Measurements from ENCODE around the gene PNPLA1.
"Not testable (repeated sequence)": the region's sequence is repeated elsewhere in the genome, so short reads cannot be mapped to it uniquely, and the experiment has no call there.

Gene PNPLA1

DNA sequence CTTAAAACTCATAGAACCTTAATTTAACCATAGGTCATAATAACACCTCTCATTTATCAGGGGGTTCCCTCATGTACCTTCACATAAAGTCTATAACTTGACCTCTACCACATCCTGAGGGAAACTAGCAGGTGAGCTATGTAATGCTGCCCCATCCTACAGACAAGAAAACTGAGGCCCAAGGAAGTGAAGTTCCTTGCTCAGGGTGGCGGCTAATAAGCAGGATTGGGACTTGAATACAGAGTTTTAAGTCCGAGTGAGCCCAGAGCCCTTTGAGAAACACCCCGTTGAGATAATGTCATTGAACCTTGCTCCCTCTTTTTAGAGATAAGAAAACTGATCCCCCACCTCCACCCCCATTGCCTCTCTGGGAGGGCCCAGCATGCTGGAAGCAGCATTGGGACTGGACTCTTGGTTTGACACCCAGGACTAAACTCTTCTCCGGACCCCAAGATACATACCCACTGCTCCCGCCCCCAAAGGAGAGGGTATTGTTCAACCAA is 66.4 kb downstream of the PNPLA1 start:
- Histone ChIP-seq H3K36me3 (ENCODE audit: control insufficient read depth, insufficient read depth, low read length) (no peaks in the 10 kb centered on the region), H3K79me1 (ENCODE audit: low read length) (no peaks in the 10 kb centered on the region), H3K4me3 (ENCODE audit: low read length) (no peak overlapping the region), H3K18ac (ENCODE audit: low read length) (no peak overlapping the region), H2BK120ac (ENCODE audit: low read depth, low read length) (no peak overlapping the region), H3K23ac (ENCODE audit: low read length) (no peak overlapping the region), H3K4me2 (ENCODE audit: low read length) (no peak overlapping the region), H3K9ac (ENCODE audit: low read length) (no peak overlapping the region), H3K79me2 (ENCODE audit: control insufficient read depth, insufficient read depth, low read length) (no peaks in the 10 kb centered on the region), H2BK15ac (replicated peaks; ENCODE audit: low read depth) (no peak overlapping the region), H4K8ac (ENCODE audit: low read depth, low read length) (no peak overlapping the region), H3K4me1 (ENCODE audit: control insufficient read depth, low read depth, low read length) (no peaks in the 10 kb centered on the region), H2AK5ac (ENCODE audit: low read length) (no peak overlapping the region), H2BK5ac (ENCODE audit: low read length) (no peak overlapping the region), H3K56ac (ENCODE audit: low read length) (no peak overlapping the region), H3K27ac (ENCODE audit: low read depth, low read length) (no peak overlapping the region), H4K5ac (ENCODE audit: low read length) (no peak overlapping the region), H3K27me3 (ENCODE audit: insufficient read depth, low read length, poor library complexity) (peaks cover 3% of the 10 kb centered on the region), H3K4ac (ENCODE audit: low read depth, low read length) (no peak overlapping the region)
- no CpG with 5 or more reads among the region's 5 CpGs for WGBS (ENCODE audit: extremely low coverage, insufficient coverage, low lambda C conversion rate)
- no peak for DNase-seq

GRCh38 chr6:36336779-36337241 is 67.0 kb downstream of the PNPLA1 start, which contains the start of gene BNIP5:
Gene BNIP5, minus strand, starts transcription at chr6:36336888. Its CDS starts 6,198 bp downstream, at chr6:36330690.
- no peak for DNase-seq
- Histone ChIP-seq H2BK120ac (ENCODE audit: low read depth, low read length) (no peak within 1 kb of the TSS), H2BK5ac (ENCODE audit: low read length) (no peak within 1 kb of the TSS)

DNA sequence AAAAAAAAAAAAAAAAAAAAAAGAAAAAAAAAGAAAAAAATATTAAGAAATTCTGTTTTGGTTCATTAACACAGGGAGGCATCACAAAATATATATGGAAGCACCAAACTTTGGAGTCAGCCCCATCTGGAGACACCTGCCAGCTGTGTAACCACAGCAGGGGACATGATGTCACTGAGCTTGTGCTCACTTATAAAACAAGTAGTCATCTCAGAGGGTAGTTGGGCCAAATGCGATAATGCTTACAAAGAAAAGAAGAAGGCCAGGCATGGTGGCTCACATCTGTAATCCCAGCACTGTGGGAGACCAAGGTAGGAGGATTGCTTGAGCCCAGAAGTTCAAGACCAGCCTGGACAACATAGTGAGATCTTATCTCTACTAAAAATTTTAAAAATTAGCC is 68.0 kb downstream of the PNPLA1 start:
- H4K5ac ChIP-seq (ENCODE audit: low read length), result no peak overlapping the region

More at GRCh38 chr6:36336779-36337241, 67.0 kb downstream of the PNPLA1 start, which contains the start of gene BNIP5:
- no peak within 1 kb of the TSS for H3K4me3 ChIP-seq (ENCODE audit: low read length)
- no peak within 1 kb of the TSS for H4K5ac ChIP-seq (ENCODE audit: low read length)
- H3K56ac ChIP-seq (ENCODE audit: low read length), result no peak within 1 kb of the TSS
- H3K36me3 ChIP-seq (ENCODE audit: control insufficient read depth, insufficient read depth, low read length), result no peaks in the 10 kb centered on the region
- no peak within 1 kb of the TSS for H3K23ac ChIP-seq (ENCODE audit: low read length)
- H4K8ac ChIP-seq (ENCODE audit: low read depth, low read length), result no peak within 1 kb of the TSS
- no peaks in the 10 kb centered on the region for H3K79me2 ChIP-seq (ENCODE audit: control insufficient read depth, insufficient read depth, low read length)
- WGBS (ENCODE audit: extremely low coverage, insufficient coverage, low lambda C conversion rate), result no CpG with 5 or more reads among the region's 3 CpGs
- no peak within 1 kb of the TSS for H2BK15ac ChIP-seq (replicated peaks; ENCODE audit: low read depth)
- no peak within 1 kb of the TSS for H3K9ac ChIP-seq (ENCODE audit: low read length)
- H3K27ac ChIP-seq (ENCODE audit: low read depth, low read length), result no peak within 1 kb of the TSS
- H3K4me1 ChIP-seq (ENCODE audit: control insufficient read depth, low read depth, low read length), result no peaks in the 10 kb centered on the region
- H3K4me2 ChIP-seq (ENCODE audit: low read length), result no peak within 1 kb of the TSS
- no peak within 1 kb of the TSS for H2AK5ac ChIP-seq (ENCODE audit: low read length)
- peaks cover 3% of the 10 kb centered on the region for H3K27me3 ChIP-seq (ENCODE audit: insufficient read depth, low read length, poor library complexity)
- no peaks in the 10 kb centered on the region for H3K79me1 ChIP-seq (ENCODE audit: low read length)
- no peak within 1 kb of the TSS for H3K4ac ChIP-seq (ENCODE audit: low read depth, low read length)
- H3K18ac ChIP-seq (ENCODE audit: low read length), result no peak within 1 kb of the TSS

GRCh38 chr6:36338223-36338622 is 68.4 kb downstream of the PNPLA1 start:
- not testable (repeated sequence) for H3K36me3 ChIP-seq (ENCODE audit: control insufficient read depth, insufficient read depth, low read length); H3K4me3 ChIP-seq (ENCODE audit: low read length)
- WGBS (ENCODE audit: extremely low coverage, insufficient coverage, low lambda C conversion rate), result no CpG with 5 or more reads among the region's 1 CpG

More for the DNA sequence above, 68.0 kb downstream of the PNPLA1 start:
- WGBS (ENCODE audit: extremely low coverage, insufficient coverage, low lambda C conversion rate), result no CpG with 5 or more reads among the region's 1 CpG
- H3K9ac ChIP-seq (ENCODE audit: low read length), result no peak overlapping the region
- no peak overlapping the region for H3K18ac ChIP-seq (ENCODE audit: low read length)
- H3K4me2 ChIP-seq (ENCODE audit: low read length), result no peak overlapping the region
- no peaks in the 10 kb centered on the region for H3K4me1 ChIP-seq (ENCODE audit: control insufficient read depth, low read depth, low read length)
- no peak overlapping the region for H2BK15ac ChIP-seq (replicated peaks; ENCODE audit: low read depth)
- H2AK5ac ChIP-seq (ENCODE audit: low read length), result no peak overlapping the region
- H3K4me3 ChIP-seq (ENCODE audit: low read length), result no peak overlapping the region
- H3K27ac ChIP-seq (ENCODE audit: low read depth, low read length), result no peak overlapping the region
- no peak overlapping the region for H2BK5ac ChIP-seq (ENCODE audit: low read length)
- H3K79me1 ChIP-seq (ENCODE audit: low read length), result no peaks in the 10 kb centered on the region
- DNase-seq, result no peak
- no peak overlapping the region for H2BK120ac ChIP-seq (ENCODE audit: low read depth, low read length)
- H3K23ac ChIP-seq (ENCODE audit: low read length), result no peak overlapping the region
- no peak overlapping the region for H3K4ac ChIP-seq (ENCODE audit: low read depth, low read length)
- no peak overlapping the region for H3K56ac ChIP-seq (ENCODE audit: low read length)
- H4K8ac ChIP-seq (ENCODE audit: low read depth, low read length), result no peak overlapping the region
- H3K27me3 ChIP-seq (ENCODE audit: insufficient read depth, low read length, poor library complexity), result peaks cover 3% of the 10 kb centered on the region
- H3K79me2 ChIP-seq (ENCODE audit: control insufficient read depth, insufficient read depth, low read length), result no peaks in the 10 kb centered on the region
- H3K36me3 ChIP-seq (ENCODE audit: control insufficient read depth, insufficient read depth, low read length), result no peaks in the 10 kb centered on the region

DNA sequence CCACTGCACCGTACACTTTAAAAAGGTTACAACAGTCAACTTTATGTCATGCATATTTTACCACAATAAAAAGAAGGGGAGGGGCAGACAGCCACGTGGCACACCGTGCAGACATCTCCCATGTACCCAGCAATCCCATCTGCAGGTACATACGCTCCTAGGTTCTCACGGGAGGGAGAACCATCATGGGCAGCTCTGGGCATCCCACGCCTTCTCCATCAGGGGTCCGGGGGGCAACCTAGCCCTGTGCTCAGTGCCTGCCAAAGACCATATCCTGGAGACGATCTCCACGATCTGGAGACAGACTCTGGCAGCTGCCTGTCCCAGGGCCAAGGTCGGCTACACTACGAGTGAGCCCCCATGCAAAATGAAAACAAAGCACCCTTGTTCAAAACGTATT is 69.3 kb downstream of the PNPLA1 start:
- Histone ChIP-seq H3K4ac (ENCODE audit: low read depth, low read length) (no peak overlapping the region), H2BK15ac (replicated peaks; ENCODE audit: low read depth) (no peak overlapping the region), H3K4me2 (ENCODE audit: low read length) (no peak overlapping the region), H3K36me3 (ENCODE audit: control insufficient read depth, insufficient read depth, low read length) (no peaks in the 10 kb centered on the region), H3K9ac (ENCODE audit: low read length) (no peak overlapping the region), H4K8ac (ENCODE audit: low read depth, low read length) (no peak overlapping the region), H2BK5ac (ENCODE audit: low read length) (no peak overlapping the region), H3K4me1 (ENCODE audit: control insufficient read depth, low read depth, low read length) (no peaks in the 10 kb centered on the region), H3K27me3 (ENCODE audit: insufficient read depth, low read length, poor library complexity) (peaks cover 3% of the 10 kb centered on the region), H3K4me3 (ENCODE audit: low read length) (no peak overlapping the region), H4K5ac (ENCODE audit: low read length) (no peak overlapping the region), H3K27ac (ENCODE audit: low read depth, low read length) (no peak overlapping the region), H2BK120ac (ENCODE audit: low read depth, low read length) (no peak overlapping the region), H3K18ac (ENCODE audit: low read length) (no peak overlapping the region), H3K79me2 (ENCODE audit: control insufficient read depth, insufficient read depth, low read length) (no peaks in the 10 kb centered on the region), H2AK5ac (ENCODE audit: low read length) (no peak overlapping the region), H3K56ac (ENCODE audit: low read length) (no peak overlapping the region), H3K23ac (ENCODE audit: low read length) (no peak overlapping the region), H3K79me1 (ENCODE audit: low read length) (no peaks in the 10 kb centered on the region)
- WGBS (ENCODE audit: extremely low coverage, insufficient coverage, low lambda C conversion rate), result no CpG with 5 or more reads among the region's 12 CpGs
- no peak for DNase-seq

More at GRCh38 chr6:36338223-36338622, 68.4 kb downstream of the PNPLA1 start:
- H3K27ac ChIP-seq (ENCODE audit: low read depth, low read length); H3K9ac ChIP-seq (ENCODE audit: low read length); H3K4ac ChIP-seq (ENCODE audit: low read depth, low read length); H3K4me1 ChIP-seq (ENCODE audit: control insufficient read depth, low read depth, low read length); H3K79me2 ChIP-seq (ENCODE audit: control insufficient read depth, insufficient read depth, low read length); H3K56ac ChIP-seq (ENCODE audit: low read length); H2BK15ac ChIP-seq (replicated peaks; ENCODE audit: low read depth); H2BK5ac ChIP-seq (ENCODE audit: low read length); H3K4me2 ChIP-seq (ENCODE audit: low read length); H2BK120ac ChIP-seq (ENCODE audit: low read depth, low read length); H3K18ac ChIP-seq (ENCODE audit: low read length); H3K27me3 ChIP-seq (ENCODE audit: insufficient read depth, low read length, poor library complexity); H2AK5ac ChIP-seq (ENCODE audit: low read length); H4K8ac ChIP-seq (ENCODE audit: low read depth, low read length); DNase-seq; H3K23ac ChIP-seq (ENCODE audit: low read length); H4K5ac ChIP-seq (ENCODE audit: low read length); H3K79me1 ChIP-seq (ENCODE audit: low read length): not testable (repeated sequence)

GRCh38 chr6:36340306-36340617 is 70.4 kb downstream of the PNPLA1 start:
- Histone ChIP-seq H3K4me2 (ENCODE audit: low read length) (no peak overlapping the region), H3K18ac (ENCODE audit: low read length) (no peak overlapping the region), H3K27me3 (ENCODE audit: insufficient read depth, low read length, poor library complexity) (peaks cover 3% of the 10 kb centered on the region), H3K4me1 (ENCODE audit: control insufficient read depth, low read depth, low read length) (no peaks in the 10 kb centered on the region), H2AK5ac (ENCODE audit: low read length) (no peak overlapping the region), H3K36me3 (ENCODE audit: control insufficient read depth, insufficient read depth, low read length) (no peaks in the 10 kb centered on the region), H4K8ac (ENCODE audit: low read depth, low read length) (no peak overlapping the region), H3K23ac (ENCODE audit: low read length) (no peak overlapping the region), H3K4ac (ENCODE audit: low read depth, low read length) (no peak overlapping the region), H3K4me3 (ENCODE audit: low read length) (no peak overlapping the region), H3K79me2 (ENCODE audit: control insufficient read depth, insufficient read depth, low read length) (no peaks in the 10 kb centered on the region), H3K56ac (ENCODE audit: low read length) (no peak overlapping the region), H2BK120ac (ENCODE audit: low read depth, low read length) (no peak overlapping the region), H2BK15ac (replicated peaks; ENCODE audit: low read depth) (no peak overlapping the region), H3K27ac (ENCODE audit: low read depth, low read length) (no peak overlapping the region), H4K5ac (ENCODE audit: low read length) (no peak overlapping the region), H2BK5ac (ENCODE audit: low read length) (no peak overlapping the region), H3K9ac (ENCODE audit: low read length) (no peak overlapping the region), H3K79me1 (ENCODE audit: low read length) (no peaks in the 10 kb centered on the region)
- DNase-seq, result no peak
- WGBS (ENCODE audit: extremely low coverage, insufficient coverage, low lambda C conversion rate), result no CpG with 5 or more reads among the region's 12 CpGs

Data from mesendoderm (in vitro differentiated cells).